Prostate gland (tissue), 2 donors: ENCODE measurements around the gene KDELR3.

Source experiments
- CTCF ChIP-seq, 4 experiments: fragments of 200-600 bp in 2 of 4; fragments of 450-650 bp in 2 of 4; sonication (generic) in 2 of 4; IDR thresholded peaks; 1 replicate in 3 of 4; 2 replicates in 1 of 4; pipeline ENCODE4 v1.5.1; 2016 to 2019; ENCODE audit warnings: antibody characterized with exemption in 4 of 4, mild to moderate bottlenecking in 2 of 4, moderate library complexity in 2 of 4
- POLR2AphosphoS5 ChIP-seq: sonication (generic); formaldehyde crosslinking; IDR thresholded peaks from one replicate; pipeline ENCODE4 v1.6.1; 2017; ENCODE audit warnings: antibody characterized with exemption

GRCh38 chr22:38489561-38490145 lies 21.8 kb downstream of the KDELR3 start:
- no peak for TF ChIP-seq POLR2AphosphoS5
- TF ChIP-seq CTCF (IDR thresholded peaks at IDR 0.05) = no peak
